Urothelium cell line (cell line): ENCODE data around the gene IL1R1.
A peak's percentile ranks its signal among the peaks of the same experiment; 100 is the strongest.
"Not testable (repeated sequence)": the region's sequence is repeated elsewhere in the genome, so short reads cannot be mapped to it uniquely, and the experiment has no call there.

ENCODE experiments used
- DNase-seq: peaks from one replicate; pipeline ENCODE4 v3.0.0; 2011; ENCODE audit warnings: low spot score, mixed read lengths
- FAIRE-seq: peaks from 2 replicates; lab custom pipeline; 2011; peaks lifted over from hg19 to GRCh38; lab: Jason Lieb, UNC

Gene IL1R1, protein sequence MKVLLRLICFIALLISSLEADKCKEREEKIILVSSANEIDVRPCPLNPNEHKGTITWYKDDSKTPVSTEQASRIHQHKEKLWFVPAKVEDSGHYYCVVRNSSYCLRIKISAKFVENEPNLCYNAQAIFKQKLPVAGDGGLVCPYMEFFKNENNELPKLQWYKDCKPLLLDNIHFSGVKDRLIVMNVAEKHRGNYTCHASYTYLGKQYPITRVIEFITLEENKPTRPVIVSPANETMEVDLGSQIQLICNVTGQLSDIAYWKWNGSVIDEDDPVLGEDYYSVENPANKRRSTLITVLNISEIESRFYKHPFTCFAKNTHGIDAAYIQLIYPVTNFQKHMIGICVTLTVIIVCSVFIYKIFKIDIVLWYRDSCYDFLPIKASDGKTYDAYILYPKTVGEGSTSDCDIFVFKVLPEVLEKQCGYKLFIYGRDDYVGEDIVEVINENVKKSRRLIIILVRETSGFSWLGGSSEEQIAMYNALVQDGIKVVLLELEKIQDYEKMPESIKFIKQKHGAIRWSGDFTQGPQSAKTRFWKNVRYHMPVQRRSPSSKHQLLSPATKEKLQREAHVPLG

DNA sequence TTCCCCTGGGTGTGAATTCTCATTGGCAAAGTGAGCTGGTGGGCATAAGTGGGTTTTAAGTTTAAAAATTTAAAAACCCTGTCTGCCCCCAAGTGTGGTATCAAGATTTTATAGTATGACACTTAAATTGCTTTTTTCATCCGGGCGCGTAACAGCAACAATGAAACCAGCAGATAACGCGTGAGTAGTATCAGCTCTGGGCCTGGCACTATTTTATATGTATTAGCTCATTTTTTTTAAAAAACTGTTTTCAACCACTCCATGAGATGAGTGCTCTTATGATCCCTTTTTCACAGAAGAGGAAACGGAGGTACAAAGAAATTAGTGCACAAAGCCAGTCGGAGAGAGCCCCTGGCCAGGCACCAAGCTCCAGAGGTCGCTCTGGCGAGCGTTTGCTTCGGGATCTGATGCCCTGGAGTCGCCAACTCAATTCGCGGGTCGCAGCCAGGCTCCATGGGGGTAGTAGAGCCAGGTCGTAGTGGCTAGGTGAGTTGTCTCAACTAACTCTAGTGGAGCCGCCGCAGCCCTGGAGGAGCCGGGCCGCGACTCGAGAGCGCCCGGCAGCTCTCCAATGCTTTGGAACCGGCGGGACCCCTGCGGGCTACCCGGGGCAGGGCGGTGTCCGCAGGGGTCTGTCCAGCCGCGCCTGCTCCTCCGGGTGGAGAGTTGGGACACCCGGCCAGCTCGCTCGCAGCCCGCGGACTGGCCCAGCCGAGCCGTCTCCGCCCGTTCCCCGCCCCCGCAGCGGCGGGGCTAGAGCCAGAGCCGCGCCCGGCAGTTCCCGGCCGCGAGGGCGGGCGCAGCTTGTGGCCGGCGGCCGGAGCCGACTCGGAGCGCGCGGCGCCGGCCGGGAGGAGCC lies at the start of gene IL1R1:
TSS of gene IL1R1 (plus strand) at position 777 of the 859 bp plus-strand sequence. CDS start 14,979 bp downstream, outside the sequence.
- peak; percentile 92 for DNase-seq
- no peak for FAIRE-seq

DNA sequence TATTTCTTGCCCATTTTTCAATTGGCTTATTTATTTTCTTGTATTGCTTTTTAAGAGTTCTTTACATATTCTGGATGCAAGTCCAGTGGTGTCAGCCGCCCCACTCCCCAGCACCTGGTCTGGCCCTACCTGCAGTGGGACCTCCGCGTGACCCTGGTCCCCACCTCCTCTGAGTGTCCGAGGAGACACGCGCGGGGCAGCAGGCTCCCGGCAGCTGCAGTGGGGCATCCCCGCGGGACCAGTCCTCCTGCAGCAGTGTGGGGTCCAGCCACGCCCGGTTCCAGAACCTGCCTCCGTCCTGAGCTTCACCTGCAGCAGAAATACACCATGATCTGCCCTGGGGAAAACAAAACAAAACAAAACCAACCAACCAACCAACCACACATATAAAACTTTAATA lies 48.9 kb upstream of the IL1R1 start:
- FAIRE-seq (no peak), DNase-seq (no peak)

DNA sequence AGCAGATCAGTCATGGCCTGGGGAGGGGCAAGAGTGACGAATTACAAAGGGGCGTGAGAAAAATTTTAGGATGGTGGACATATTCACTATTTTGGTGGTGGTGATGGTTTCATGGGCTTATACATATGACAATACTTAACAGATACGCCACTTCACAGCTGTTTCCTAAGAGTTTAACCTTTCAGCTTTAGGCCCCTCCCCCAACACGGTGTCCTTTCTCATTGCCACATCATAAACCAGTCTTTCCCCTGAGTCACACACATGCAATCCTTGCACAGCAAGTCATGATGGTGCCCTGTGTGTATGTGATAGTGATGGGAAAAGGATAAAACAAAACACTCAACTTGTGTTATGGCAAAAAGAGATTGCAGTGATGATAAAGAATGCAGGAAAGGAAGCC lies 47.6 kb upstream of the IL1R1 start:
- peak; percentile 85 for FAIRE-seq
- no peak for DNase-seq

DNA sequence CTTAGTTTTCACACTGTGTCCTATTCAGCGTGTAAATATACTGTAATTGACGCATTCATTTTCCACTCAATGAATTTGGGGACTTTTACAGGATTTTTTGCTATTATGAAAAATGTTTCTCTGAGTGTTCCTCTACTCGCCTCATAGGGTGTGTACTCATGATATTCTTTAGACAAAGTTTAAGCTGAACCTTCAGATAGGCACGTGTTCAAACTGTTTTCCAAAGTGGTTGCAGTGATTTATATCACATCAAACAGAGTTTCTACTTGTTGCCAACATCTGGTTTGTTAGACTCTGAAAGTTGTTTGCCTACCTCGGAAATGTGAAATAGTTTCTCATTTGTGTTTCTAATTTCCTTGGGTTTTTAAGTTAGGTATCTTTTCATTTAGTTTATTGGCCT lies 46.4 kb upstream of the IL1R1 start:
- no peak for DNase-seq
- no peak for FAIRE-seq

DNA sequence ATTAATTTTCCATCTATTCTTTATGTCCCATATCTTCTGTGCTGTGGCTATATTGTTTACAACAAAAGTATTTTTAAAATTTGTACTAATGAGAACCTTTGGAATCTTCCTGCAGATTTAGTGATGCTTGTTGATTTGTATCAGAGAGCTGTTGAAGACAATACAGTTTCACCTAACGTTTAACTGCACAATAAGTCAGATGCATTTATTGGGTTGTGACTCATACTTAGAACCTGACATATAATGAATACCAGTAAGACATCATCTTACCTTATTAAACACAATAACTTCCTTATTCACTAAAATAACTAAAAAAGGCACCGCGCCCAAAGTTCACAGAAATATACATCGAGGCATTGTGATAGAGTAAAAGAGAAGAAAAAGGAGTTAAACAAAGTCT lies 43.8 kb upstream of the IL1R1 start:
- DNase-seq (no peak), FAIRE-seq (no peak)

DNA sequence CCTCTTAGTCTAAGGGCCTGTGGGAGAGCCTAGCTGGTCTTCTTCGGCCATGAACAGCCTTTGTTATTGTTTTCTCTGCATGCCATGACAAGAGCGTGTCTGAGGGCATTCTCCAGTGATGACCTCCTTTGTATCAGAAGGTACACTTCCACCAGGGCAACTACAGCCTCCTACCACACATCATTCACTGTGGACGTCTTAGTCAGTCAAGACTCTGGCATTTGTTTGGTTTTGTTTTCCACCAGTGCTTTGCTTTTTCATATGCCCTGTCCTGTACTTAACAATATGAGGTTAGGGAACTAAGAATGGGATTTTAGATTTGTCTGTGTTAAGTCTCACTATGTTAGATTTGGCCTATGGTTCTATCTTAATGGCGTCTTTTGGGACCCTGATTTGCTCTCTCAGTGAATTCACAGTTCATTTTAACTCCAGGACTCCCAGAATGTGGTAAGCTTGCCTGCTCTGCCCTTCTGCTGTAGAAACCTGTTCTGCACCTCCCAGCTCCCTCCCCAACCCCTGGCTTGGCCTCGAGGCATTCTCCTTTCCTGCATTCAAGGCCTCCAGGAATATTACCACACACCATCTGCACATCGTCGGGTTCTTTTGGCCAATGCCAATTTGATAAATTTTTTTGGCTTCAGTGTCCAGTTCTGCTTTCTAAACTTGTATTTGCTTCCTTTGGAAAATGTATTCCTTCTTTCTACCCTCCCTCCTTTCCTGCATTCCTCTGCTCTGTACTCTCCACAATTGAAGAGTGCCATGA lies 42.8 kb upstream of the IL1R1 start:
- FAIRE-seq: no peak
- DNase-seq: no peak

DNA sequence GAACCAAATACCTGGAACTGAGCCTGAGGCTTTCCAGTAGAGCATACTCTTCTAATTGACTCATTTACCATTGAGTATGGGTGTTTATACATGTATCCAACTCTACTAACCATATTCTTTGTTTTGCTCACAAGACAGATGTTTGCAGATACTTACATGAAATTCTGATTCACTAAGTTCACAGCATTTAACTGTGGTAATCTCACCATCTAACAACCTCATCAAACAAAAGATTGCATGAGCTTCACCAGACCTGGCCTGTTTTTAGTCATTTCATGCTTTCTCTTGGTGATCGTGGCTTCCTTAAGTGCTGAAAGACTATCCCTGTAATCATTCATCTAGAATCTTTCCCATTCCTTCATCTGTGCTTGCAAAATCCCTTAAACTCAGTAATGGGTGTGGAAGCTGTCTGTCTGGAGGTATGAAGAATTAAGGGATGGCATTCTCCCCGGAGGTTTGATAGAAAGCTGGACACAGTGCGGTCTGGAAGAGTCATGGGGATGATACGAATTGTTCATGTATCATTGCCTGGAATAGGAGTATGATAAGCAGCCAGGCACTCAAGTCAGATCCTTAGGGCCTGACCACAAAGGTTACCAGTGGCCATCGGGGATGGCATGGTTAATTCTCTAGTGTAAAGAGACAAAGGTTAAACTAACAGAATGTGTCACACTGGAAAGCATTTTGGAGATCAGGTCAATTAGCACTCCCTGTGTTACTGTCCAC lies 42.0 kb upstream of the IL1R1 start:
- FAIRE-seq (no peak), DNase-seq (no peak)

DNA sequence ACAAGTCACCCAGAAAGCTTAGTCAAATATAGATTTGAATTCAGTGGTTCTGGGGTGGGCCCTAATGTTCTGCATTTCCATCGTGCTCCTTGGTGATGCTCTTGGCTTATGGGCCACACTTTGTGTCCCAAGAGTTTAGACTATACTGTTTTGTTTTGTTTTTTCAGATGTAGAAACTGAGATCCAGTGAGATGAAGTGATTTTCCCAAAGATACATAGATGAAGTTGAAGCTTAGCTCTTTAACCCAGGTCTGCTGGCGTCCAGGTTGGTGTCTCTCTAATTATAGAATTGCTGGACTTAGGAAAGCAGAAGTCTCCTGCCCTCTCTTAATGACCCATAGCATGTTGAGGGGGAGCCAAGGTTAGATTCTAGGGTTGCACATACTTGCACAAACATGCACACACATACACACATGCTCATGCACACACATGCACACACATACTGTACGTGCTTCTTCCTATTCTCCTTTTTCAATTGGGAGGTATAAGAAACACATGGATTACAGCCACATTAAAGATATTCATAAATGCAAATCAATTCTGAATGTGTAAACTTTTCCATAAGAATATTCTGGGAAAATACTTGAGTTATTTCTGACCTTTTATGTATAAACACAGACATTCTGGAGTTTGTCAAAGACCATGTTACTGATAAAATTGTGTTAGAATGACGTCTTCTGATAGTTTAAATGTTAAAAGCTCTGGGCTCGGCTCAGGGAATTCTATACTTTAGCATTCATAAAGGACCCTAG lies 41.3 kb upstream of the IL1R1 start:
- FAIRE-seq: no peak
- DNase-seq: no peak

DNA sequence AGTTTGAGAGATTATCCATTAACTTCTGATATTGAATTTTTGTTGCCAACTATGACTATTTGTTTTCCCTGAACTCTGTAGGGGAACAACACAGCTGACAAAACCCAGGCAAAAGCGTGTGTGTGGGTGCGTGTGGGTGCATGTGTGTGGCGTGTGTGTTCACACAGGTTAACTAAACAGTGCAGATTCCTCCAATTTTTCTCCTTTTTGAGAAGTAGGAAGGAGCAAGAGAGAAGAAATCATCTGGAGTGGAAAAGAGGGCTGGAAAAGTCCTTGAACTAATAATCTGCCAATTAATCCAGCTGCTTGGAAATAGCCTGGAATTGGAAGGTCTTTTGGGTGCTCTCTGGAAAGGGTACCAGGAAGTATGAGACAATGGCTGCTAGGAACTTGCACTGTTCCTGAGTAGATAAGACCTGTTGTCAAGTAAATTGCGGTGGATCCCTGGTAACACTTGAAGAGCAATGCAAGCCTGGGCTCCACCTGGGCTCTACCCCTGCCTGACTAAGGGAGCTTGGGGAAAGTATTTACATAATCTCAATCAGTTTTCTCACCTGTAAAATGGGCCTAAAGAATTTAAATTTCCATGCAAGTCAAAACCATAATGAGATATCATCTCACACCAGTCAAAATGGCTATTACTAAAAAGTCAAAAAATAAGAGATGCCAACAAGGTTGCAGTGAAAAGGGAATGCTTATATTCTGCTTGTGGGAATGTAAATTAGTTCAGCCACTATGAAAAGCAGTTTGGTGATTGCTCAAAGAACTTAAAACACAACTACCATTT lies 40.5 kb upstream of the IL1R1 start:
- DNase-seq (no peak), FAIRE-seq (no peak)

DNA sequence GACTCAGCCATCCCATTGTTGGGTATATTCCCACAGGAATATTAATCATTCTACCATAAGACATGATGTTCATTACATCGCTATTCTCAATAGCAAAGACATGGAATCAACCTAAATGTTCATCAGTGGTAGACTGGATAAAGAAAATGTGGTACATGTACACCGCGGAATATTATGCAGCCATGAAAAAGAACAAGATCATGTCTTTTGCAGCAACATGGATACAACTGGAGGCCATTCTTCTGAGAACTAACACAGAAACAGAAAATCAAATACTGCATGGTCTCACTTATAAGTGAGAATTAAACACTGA lies 40.0 kb upstream of the IL1R1 start:
- FAIRE-seq: peak; percentile 27

DNA sequence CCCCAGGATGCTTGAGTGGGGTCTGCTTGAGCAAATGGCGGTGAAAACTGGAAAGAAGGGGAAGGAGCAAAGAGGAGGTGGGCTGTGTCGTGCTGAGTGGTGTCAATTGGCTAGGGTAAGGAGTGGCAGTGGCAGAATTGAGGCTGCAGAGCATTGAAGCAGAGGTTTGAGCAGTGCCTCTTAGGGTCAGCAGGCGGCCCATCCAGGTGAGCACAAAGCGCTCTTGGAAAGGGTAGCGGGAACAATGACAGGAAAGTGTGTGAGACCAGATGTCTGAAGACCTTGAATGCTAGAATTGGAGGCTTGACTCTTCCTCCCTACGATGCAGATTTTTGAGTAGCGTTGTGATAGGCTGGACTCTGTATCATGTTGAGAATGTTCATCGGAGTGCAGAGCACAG lies 39.3 kb upstream of the IL1R1 start:
- FAIRE-seq: no peak
- no peak for DNase-seq

More for the DNA sequence above, 40.0 kb upstream of the IL1R1 start:
- not testable (repeated sequence) for DNase-seq

DNA sequence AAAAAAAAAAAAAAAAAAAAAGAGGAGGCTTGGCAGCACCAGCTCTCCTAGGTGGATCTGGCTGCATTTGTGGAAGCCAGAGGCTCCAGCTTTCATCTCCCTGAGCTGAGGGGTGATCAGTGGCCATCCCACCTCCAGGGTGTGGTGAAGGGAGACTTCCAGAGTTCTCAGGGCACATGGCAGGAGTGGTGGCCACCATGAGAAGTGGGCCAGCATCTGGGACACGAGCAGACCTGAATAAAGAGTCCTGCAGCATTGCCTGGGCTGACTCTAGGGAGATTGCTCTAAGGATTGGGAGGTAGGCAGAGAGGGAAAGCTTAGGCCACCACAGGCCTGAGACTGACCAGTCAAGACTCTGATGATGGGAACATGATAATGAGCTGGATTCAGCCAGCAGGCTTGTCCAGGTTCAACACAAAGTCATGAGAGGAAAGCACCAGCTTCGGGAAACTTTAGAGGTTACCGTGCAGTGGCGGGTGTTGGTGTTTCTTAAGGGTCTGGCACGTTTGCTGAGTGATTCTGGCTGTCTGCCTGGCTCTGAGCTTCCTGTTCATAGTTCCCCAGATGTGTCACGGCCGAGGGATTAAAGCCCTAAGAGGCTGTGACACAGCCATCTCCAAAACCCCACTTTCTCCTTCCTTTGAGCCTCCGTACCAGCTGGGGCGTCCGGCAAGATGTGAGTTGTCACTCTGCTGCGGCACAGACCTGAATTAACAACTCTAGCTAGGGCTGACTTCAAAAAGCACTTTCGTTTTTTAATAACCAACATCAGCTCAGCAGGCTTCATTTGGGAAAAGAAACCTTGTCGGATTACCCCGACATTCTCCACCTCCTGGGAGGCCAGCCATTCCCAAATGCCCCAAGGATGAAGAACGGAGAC lies 38.3 kb upstream of the IL1R1 start:
- no peak for FAIRE-seq
- peak; percentile 55 for DNase-seq

DNA sequence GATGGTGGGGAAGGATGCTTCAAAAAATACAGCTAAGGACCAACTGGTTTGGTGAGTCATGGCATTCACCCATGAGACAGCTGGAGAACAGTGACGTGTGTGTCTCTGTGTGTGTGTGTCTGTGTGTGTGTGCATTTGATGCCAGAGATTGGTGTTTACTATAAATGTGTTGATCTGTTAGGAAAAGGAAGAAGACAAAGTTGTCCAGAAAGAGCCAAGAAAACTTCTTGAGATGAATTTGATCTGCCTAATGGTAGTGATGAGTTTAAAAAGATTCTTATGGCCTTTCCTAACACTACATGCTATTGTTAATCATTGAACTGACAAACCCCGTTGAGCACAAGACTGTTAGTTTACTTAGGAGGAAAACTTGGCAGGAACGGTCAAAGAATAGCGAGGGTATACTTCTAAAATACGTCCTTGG lies 36.4 kb upstream of the IL1R1 start:
- no peak for FAIRE-seq
- DNase-seq: no peak

DNA sequence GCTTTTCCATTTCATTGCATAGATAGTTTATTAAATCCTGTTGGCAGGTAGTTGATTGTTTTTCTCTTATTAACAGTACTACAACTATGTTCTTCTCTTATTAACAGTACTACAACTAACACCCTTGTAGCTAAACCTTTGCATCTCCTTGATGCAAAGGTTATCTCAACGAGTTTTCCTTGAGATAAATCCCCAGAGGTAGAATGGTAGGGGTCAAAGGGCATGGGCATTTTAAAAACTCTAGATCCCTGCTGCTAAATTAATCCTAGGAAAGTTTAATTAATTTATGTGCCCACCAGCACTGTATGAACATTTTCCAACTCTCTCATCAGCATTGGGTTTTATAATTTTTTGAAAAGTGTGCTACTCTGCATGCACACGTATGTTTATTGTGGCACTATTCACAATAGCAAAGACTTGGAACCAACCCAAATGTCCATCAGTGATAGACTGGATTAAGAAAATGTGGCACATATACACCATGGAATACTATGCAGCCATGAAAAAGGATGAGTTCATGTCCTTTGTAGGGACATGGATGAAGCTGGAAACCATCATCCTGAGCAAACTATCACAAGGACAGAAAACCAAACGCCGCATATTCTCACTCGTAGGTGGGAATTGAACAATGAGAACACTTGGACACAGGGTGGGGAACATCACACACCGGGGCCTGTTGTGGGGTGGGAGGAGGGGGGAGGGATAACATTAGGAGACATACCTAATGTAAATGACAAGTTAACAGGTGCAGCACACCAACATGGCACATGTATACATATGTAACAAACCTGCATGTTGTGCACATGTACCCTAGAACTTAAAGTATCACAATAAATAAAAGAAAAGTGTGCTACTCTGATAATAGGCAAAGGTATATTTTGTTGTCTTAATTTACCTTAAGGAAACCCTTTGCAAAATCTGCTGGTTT lies 35.5 kb upstream of the IL1R1 start:
- not testable (repeated sequence) for DNase-seq, FAIRE-seq

DNA sequence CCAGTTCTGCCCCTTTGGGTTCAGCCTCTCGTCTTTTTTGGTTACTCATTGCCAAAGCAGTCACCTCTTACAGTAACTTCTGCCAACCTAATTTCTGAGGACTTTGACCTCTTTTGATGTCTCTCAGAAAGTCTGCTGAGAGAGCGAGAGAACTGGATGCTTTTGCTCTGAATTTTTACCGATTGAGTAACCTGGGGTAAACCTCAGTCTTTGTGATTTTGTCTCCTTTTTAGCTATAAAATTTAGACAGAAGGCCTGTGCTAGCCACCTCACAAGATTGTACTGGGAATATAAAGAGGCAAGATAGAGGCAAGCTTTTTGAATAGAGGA lies 34.8 kb upstream of the IL1R1 start:
- DNase-seq (no peak), FAIRE-seq (no peak)

DNA sequence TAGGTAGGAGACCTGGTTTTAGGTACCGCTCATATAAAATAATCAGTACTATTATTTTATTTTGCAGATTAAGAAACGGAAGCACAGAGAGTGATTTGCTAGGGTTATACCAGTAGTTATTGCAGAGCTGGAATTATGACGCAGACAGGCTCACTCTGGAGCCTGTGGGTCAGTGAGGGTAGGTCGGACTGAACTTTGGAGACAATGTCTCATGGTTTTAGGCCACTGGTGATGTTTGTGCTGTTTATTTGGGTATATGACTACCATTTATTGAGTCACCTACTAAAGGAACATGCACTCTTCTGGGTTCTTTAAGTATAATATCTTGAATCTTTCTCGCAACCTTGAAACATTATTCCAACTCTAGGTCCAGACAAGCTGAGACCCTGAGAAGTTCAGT lies 33.5 kb upstream of the IL1R1 start:
- FAIRE-seq: no peak
- DNase-seq: no peak

DNA sequence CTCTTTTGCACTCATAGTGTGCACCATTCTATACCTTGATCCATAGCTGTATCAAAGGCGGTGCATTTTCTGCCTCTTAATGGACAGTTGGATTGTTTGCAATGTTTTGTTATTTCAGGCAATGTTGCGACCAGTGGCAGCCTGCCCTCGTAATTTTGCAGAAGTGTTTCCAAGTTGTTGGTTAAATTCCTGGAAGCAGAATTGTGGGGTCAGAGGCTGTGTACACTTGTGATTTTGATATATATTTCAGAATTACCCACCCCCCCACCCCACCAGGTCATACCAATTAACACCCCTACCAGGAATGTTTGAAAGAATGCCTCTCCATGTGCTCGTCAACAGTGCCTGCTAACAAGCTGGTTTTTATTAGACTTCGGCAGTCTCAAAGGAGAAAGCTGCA lies 32.4 kb upstream of the IL1R1 start:
- FAIRE-seq (no peak), DNase-seq (no peak)
